ENCODE data around the gene SLC16A10.
"Not testable (repeated sequence)": the region's sequence is repeated elsewhere in the genome, so short reads cannot be mapped to it uniquely, and the experiment has no call there.

Gene SLC16A10

GRCh38 chr6:111087106-111087835, at the start of gene SLC16A10:
SLC16A10 (plus strand) TSS chr6:111087503; CDS start chr6:111087753, 250 bp downstream.
- no peak for DNase-seq (ENCODE audit: low read depth)

- DNase-seq (ENCODE audit: low read depth): no peak
Observed at GRCh38 chr6:111038534-111039252, 48.6 kb upstream of the SLC16A10 start.

DNA sequence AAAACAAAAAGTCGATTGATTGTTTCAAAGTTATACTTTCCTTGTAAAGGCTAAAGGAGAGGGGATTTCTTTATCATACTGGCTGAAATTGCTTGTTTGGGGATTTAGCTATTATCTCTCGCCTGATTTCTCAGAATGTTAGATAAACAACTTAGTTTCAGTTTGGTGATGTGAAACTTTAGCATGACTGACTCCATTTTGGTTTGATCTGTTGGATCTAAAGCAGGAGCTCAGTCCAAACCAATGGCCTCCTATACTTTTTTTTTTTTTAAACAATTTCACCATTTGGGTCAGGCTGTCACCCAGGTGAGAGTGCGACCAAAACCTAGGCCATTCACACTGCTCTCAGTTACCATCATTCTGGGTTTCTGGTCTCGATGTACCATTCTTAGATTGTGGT, 45.4 kb upstream of the SLC16A10 start:
- DNase-seq (ENCODE audit: low read depth): no peak

DNA sequence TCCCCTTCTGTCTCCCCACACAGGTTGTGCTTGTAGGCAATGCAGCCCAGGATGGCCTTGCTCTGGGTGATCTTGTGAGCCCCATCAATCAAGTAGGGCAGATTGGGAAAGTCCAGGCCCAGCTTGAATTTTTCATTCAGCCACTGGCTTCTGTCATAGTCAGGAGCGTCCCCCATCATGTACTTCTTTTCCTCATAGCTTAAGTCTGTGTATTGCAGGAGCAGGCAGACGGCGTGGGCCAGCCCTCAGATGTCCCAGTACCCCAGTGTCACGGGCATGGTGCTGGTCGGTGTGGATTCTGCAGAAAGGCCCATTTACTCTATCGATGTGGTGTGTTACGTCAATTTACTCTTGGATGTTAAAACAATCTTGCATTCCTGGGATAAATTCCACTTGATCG, 40.1 kb upstream of the SLC16A10 start:
- no peak for DNase-seq (ENCODE audit: low read depth)

DNA sequence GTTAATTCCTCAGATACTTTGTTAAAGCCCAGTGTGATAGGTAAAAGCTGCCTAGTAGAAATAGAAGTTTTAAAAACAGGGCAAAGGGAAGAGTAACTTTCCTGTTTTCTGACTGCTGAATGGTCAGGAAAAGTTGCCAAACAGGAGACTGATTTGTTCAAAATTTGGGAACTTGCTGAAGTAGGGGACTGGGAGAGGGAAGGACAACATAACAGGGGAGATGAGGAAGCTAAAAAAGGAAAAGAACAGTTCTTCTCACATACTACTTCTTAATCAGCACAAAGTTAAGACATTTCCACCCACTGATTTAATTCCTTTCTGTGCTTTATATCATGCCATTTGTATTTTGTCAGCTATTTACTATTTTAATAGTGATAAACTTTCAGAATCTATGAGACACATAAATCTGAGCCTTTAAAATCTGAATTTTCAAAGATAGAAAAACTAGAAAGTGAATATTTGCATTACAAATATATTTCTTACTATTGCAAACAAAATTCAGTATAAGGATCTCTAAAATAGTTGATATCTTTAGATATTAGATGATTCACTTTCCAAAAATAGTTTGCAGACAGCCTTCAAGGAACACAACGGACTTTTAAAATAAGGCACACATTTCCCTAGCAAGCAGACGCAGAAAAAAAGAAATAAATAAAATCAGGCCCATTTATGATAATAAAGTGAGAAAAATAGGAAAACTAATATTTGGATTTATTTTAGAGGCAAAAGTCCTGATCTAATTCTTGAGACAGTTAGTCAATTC, 36.9 kb upstream of the SLC16A10 start:
- DNase-seq (ENCODE audit: low read depth): no peak

DNA sequence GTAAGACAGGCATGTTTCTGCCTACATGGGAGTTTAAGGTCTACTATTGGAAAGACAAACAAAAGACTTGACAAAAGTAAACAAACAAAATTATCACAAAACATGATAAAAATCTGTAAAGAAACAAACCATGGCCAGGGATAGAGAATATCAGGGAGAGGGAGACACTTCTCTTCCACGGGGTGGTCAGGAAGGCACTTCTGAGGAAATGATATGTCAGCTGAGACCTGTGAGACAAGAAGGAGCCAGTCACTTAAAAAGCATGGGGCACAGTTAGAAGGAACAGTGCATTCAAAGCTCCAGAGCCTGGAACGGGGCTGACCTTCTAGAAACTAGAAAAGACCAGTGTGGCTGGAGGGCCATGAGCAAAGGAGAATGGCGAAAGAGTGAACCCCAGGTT, 35.1 kb upstream of the SLC16A10 start:
- no peak for DNase-seq (ENCODE audit: low read depth)

GRCh38 chr6:111057074-111057752, 30.1 kb upstream of the SLC16A10 start:
- no peak for DNase-seq (ENCODE audit: low read depth)

GRCh38 chr6:111061508-111061907, 25.8 kb upstream of the SLC16A10 start:
- DNase-seq (ENCODE audit: low read depth): no peak

GRCh38 chr6:111061985-111062384, 25.3 kb upstream of the SLC16A10 start:
- DNase-seq (ENCODE audit: low read depth): not testable (repeated sequence)

DNA sequence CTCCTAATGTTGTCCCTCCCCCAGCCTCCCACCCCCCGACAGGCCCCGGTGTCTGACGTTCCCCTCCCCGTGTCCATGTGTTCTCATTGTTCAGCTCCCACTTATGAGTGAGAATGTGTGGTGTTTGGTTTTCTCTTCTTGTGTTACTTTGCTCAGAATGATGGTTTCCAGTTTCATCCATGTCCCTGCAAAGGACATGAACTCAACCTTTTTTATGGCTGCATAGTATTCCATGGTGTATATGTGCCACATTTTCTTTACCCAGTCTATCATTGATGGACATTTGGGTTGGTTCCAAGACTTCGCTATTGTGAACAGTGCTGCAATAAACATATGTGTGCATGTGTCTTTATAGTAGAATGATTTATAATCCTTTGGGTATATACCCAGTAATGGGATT, 24.4 kb upstream of the SLC16A10 start:
- not testable (repeated sequence) for DNase-seq (ENCODE audit: low read depth)

DNA sequence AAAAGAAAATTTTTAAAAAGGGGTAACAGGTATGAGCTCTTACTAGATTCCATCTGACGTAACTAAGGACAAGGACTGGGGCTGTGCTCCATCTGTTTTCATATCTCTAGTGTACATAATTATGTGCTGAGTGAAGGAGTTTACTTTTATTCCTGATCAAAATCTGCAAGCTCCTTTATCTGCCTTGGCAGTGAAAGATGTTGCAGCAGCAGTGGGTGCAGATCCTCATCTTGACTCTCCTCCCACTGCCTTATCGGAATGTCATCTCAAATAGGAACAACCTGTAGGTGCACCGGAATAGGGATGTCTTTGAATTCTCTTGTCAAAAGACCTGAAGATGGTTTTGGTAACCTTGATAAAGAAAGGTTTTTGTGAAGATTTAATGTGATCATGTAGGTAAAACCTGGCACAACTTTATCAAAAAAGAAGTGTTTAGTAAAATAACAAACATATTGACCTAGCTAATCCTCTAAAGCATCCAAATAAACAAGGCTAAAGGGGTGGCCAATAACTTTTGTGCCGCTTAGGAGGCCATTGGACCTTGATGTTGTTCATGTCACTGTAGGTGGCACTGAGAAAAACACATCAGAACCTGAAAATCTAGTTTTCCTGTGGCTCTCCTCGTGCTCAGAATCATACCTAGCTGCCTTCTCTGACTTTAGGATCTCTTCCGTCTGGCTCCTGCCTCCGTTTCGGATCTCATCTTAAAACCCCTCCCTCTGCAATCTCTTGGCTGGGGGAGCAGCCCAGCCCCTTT, 19.0 kb upstream of the SLC16A10 start:
- DNase-seq (ENCODE audit: low read depth): no peak

DNA sequence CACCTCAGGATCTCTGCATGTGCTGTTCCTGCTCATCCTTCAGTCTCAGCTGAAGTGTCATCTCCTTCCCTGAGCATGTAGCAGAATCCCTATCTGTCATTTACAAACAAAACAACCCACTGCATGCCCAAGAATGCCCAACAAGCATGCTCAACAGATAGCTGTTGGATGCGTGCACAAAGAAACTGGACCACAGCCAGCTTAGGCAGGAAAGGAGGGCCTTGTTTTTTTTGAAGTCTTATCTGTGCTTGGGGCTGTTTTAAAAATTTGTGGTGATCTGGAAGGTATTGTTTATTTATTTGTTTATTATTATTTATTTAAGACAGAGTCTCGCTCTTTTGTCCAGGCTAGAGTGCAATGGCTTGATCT, 18.5 kb upstream of the SLC16A10 start:
- no peak for DNase-seq (ENCODE audit: low read depth)

- no peak for DNase-seq (ENCODE audit: low read depth)
Observed at GRCh38 chr6:111069382-111070104, 17.8 kb upstream of the SLC16A10 start.

- no peak for DNase-seq (ENCODE audit: low read depth)
Observed at GRCh38 chr6:111070105-111071005, 16.9 kb upstream of the SLC16A10 start.

- DNase-seq (ENCODE audit: low read depth): no peak
Observed at GRCh38 chr6:111072801-111073360, 14.4 kb upstream of the SLC16A10 start.

GRCh38 chr6:111074311-111074710, 13.0 kb upstream of the SLC16A10 start:
- no peak for DNase-seq (ENCODE audit: low read depth)

- DNase-seq (ENCODE audit: low read depth): no peak
Observed at GRCh38 chr6:111076024-111076695, 11.1 kb upstream of the SLC16A10 start.

DNA sequence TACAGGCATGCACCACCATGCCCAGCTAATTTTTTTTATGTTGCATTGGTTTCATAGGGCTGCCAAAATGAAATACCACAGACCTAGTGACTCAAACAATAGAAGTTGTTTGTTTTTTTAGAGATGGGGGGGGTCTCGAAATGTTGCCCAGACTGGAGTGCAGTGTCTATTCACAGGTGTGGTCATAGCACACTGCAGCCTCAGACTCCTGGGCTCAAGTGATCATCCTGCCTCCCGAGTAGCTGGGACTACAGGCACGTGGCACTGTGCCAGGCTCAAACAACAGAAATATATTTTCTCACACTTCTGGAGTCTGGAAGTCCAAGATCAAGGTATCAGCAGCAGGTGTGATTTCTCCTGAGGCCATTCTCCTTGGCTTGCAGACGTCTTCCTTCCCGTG, 6.6 kb upstream of the SLC16A10 start:
- DNase-seq (ENCODE audit: low read depth): no peak

DNA sequence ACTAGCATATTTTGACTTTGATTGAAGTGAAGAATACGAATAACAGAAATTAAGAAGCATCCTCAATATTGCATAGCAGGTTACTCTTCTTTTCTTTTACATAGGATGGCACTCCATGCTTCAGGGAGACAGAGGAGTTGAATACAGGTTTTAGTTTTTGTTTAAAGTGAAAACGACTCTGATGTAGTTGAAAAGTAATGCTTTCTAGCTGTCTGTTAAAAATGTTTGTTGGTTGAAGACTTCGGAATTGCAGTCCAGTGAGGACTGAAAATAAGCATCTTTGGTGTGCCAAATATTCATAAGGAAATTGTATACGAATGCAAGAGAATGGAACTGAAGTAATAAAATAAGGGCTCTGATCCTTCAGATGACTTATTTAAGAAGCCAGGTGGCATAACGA, 618 bp upstream of the SLC16A10 start:
- DNase-seq (ENCODE audit: low read depth): no peak

All from non-pigmented ciliary epithelial cell (primary cell).